Stimulated activated CD8-positive, alpha-beta memory T cell treated with anti-CD3 and anti-CD28 coated beads, Interleukin-7, amount 100 ng/mL, for 48 hours (primary cell): ENCODE results near the gene CDH4.

ENCODE experiments used
- DNase-seq, 2 donors: peaks; one replicate each; pipeline ENCODE4 v3.0.0-alpha.2; 2020; ENCODE audit warnings: low read depth in 1 of 2; ENCODE audit errors: extremely low read depth in 1 of 2

The CDH4 gene

GRCh38 chr20:61548069-61548468 is 296.0 kb downstream of the CDH4 start:
- DNase-seq: no peak

- DNase-seq: no peak
Observed at GRCh38 chr20:61549865-61550264, 297.8 kb downstream of the CDH4 start.

- no peak for DNase-seq
Observed at GRCh38 chr20:61551401-61551800, 299.3 kb downstream of the CDH4 start.

- DNase-seq: no peak
Observed at GRCh38 chr20:61554617-61555016, 302.6 kb downstream of the CDH4 start.

GRCh38 chr20:61555566-61555965 is 303.5 kb downstream of the CDH4 start:
- DNase-seq: no peak

GRCh38 chr20:61556111-61556510 is 304.1 kb downstream of the CDH4 start:
- no peak for DNase-seq

- no peak for DNase-seq
Observed at GRCh38 chr20:61556673-61557072, 304.6 kb downstream of the CDH4 start.

GRCh38 chr20:61557621-61558020 is 305.6 kb downstream of the CDH4 start:
- DNase-seq: no peak

DNA sequence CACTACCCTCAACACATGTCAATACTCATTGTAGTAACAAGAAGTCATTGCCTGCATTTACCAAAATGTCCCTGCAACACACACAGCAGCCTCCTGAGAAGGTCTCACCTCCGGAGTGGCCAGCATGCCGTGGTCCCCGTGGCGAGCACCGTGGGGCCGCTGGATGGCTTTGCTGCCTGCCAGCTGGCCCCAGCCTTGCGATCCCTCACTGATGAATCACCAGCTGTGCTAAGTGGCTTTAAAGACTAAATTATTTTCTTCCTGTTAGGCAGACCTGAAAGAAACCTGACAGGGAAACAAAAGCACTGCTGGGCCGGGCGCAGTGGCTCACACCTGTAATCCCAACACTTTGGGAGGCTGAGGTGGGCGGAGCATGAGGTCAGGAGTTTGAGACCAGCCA is 306.7 kb downstream of the CDH4 start:
- no peak for DNase-seq

DNA sequence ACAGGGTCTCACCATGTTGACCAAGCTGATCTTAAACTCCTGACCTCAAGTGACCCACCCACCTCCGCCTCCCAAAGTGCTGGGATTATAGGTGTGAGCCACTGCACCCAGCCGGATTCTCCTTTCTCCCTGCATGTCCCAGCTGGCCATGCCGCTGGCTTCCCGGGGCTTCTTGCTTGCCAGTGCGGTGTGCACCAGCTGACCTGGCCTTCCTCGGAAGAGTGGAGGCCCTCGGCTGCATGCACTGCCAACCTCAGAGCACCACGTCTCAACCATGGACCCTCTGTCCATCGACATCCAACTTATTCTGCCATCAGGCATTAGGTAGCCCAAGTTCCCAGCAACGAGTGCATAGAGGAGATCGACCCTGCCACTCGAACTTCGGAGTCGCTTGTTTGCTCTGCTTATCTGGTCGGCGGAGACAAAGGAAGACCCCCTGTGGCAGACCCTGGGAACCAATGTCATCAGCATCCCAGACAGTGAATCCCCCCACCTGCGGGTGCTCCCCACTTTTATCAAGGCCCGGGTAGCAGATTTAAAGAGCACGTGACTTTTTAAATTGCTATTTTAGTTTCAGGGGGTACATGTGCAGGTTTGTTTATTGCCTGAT is 307.8 kb downstream of the CDH4 start:
- no peak for DNase-seq

DNA sequence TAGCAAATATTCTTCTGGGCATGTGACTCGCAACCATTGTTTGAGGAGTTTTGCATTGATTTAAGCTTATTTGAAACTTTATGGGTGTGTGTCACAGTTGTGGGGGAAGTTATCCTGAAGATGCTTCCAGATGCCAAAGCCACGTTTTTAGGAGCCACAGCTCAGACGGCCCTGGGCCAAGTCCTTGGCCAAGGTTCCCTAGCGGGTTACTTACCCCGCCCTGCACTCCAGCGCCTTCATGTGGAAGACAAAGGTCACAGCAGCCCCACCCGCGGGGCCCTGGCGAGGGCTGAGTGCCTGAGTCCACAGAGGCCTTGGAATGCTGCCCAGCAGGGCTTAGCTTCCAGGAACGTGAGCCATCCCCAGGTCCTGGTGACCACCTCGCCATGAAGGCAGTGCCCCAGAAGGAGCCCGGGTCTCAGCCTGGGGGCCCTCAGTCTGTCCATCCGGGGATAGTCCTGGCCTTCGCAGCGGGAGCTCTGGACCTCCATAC is 308.3 kb downstream of the CDH4 start:
- DNase-seq: no peak

DNA sequence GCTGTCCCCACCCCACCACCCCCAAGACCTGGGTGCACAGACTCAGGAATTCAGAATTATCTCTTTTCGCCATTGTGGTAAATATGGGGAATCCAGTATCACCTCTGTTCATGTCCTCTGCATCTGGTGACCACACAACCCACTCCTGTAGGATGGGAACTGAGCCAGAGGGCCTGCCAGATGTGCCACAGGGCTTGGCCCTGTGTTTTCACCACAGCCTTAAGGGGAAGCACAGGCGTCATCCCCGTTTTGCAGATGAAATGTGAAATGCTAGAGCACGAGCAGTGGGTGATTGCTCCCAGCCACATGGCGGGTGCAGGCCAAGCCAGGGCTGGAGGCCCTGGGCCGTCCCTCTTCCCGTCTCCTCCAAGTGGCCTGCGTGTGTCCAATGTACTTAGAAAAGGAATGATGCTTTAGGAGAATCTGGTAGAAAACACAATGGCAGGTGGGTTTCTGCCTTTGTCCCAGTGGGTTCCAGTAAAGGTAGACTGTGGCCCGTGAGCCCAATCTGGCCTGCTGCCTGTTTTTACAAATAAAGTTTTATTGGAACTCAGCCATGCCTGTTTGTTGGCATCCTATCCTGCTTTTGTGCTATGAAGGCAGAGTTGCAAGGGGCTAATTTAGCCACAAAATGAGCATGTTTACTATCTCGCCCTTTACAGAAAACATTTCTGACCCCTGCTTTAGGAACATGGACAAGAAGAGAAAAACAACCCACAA is 309.2 kb downstream of the CDH4 start:
- DNase-seq: no peak

- DNase-seq: no peak
Observed at GRCh38 chr20:61562491-61562890, 310.4 kb downstream of the CDH4 start.

DNA sequence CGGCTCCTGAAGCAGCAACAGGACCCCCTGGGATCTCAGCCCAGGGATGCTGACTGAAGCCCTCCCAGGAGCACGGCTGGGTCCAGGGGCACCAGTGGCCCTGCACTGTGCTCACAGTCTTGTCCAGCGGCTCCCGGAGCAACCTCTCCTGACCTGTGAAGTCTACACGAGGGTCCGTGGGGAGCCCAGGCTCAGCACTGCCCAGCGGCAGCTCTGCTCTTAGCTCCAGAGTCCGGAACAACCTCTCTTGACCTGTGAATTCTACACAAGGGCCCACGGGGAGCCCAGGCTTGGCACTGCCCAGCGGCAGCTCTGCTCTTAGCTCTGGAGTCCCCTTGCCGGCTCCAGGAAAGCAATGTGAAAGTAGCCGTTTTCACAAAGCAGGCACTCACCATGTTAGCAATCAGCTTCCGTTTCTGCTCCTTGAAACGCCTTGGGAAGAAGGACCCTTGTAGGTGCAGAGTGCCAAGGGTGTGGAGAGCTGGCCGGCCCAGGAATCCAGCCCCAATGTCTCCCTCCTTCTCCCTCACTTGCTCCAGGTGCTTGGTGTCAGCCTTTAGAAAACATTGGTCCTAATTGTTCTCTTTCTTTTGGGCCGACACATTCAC is 310.9 kb downstream of the CDH4 start:
- no peak for DNase-seq

DNA sequence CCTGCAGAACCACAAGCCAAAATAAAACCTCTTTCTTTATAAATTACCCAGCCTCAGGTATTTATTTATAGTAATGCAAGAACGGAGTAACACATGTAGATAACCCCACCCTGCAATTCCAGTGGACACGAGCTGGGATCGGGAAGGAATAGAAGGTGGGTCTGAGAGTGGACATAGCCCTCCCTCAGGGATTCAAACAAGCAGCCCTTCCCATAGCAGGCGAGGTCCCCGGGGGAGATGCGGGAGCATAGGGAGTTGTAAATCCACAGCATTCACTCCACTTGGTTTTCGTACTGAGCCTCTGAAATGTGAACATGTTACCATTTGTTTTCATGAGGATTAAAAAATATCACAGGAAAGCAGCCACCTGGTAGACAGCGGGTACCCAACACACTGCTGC is 312.6 kb downstream of the CDH4 start:
- no peak for DNase-seq

DNA sequence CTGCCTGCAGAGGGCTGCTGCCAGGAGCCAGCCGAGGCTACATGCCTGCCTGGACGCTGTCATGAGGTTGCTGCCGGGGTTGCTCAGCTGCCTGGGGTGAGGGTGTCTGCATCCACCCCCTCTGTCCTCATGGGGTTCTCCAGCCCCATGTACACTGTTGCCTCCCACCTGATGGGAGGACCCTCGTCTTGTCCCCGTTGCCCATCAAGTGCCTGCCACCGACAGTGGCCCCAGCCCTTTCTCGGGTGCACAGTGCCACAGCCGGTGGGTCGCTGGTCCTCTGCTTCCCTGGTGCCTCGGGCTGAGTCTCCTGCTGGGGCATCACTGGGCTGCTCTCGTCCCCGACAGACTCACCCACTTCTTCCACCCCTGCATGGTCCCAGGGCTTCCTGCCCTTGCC is 313.7 kb downstream of the CDH4 start:
- no peak for DNase-seq

GRCh38 chr20:61566691-61567090 is 314.6 kb downstream of the CDH4 start:
- no peak for DNase-seq

DNA sequence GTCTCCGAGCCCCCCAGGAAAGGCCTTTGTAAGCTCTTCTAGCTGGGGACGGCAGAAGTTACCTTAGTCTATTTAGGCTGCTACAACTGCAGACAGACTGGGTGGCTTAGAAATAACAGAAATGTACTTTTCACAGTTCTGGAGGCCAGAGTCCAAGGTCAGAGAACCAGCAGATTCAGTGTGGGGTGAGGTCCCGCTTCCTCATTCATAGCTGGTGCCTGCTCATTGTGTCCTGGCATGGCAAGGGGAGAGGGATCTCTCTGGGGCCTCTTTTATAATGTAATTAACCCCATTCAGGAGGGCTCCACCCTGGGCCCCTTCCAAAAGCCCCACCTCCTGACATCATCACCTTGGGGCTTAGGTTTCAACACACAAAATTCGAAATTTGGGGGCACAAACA is 315.1 kb downstream of the CDH4 start:
- no peak for DNase-seq

DNA sequence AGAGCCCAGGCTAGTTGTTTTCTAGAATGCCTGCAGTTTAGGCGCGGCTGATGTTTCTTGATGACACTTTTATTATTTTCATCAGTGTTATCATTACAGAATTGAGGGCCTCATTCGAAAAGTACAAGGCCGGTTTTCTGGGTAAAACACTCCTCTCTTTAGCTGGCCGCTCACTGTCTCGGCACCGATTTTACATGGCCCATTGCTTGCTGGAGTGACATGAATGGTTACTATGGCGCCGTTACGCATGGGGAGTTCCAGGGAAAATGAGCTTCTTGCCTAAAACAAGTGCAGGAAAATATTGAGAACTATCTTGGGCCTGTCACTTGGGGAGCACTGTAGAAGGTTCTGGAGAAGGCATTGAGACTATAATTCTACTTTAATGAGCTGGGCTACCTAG is 317.8 kb downstream of the CDH4 start:
- DNase-seq: no peak

DNA sequence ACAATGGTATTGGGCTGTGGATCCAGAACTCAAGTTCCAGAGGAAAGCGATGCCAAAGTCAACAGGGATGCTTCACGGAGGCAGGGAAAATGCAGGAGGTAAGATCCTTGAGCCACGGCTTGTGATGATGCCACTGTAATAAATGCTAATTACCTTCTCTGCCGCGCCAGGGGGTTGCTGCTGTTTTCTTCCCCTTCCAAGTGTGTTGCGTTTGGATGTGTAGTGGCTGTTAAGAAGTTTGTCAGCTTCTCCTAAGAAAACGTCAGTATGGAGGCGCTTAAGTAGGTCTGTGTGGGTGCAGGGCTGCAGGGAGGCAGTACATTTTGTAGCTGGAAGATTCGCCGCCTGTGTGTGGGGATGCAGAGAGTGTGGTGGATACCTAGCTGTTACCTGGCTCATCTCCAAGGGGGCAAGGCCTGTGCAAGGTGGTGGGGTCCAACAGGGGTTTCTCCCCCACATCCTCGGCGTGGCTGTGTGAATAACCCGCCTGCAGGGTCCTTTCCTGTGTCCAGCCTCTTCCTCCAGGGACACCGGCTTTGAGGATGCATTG is 318.7 kb downstream of the CDH4 start:
- no peak for DNase-seq

DNA sequence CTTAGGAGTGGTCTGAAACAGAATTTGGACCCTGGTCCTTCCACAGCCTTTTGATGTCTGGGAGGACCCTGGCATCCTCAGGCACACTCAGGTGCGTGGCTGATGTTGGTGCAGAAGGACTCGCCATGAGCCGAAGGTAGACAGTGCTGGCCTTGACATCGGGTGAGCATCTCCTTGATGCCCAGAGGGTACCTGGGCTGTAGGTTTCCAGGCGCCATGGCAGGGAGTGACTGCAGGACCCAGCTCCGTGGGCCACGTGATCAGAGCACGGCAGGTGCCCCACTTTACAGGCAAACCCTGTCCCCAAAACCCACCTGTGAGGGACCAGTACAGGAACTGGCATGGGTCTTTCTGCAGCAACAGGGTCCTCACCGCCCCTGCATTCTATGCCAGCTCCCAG is 319.2 kb downstream of the CDH4 start:
- DNase-seq: no peak
